Activated T-cell treated with anti-CD3 and anti-CD28 coated beads, Interleukin-2, amount 50 U/mL, for 48 hours (primary cell): Measurements from ENCODE around the gene CTH.
"Not testable (repeated sequence)": the region's sequence is repeated elsewhere in the genome, so short reads cannot be mapped to it uniquely, and the experiment has no call there.

ENCODE experiments used
- DNase-seq, 2 experiments: peaks; one replicate each; pipeline ENCODE4 v3.0.0-alpha.2; 2020

Gene CTH

GRCh38 chr1:70459496-70460225, 48.6 kb downstream of the CTH start:
- no peak for DNase-seq

- not testable (repeated sequence) for DNase-seq
Observed at GRCh38 chr1:70460740-70461713, 50.0 kb downstream of the CTH start.

- no peak for DNase-seq
Observed at GRCh38 chr1:70462611-70463010, 51.5 kb downstream of the CTH start.

GRCh38 chr1:70465911-70466310, 54.8 kb downstream of the CTH start:
- DNase-seq: no peak

- no peak for DNase-seq
Observed at GRCh38 chr1:70467531-70467930, 56.5 kb downstream of the CTH start.

GRCh38 chr1:70468180-70468579, 57.1 kb downstream of the CTH start:
- no peak for DNase-seq

- DNase-seq: not testable (repeated sequence)
Observed at GRCh38 chr1:70469184-70469583, 58.1 kb downstream of the CTH start.

GRCh38 chr1:70475023-70475422, 64.0 kb downstream of the CTH start:
- DNase-seq: no peak

GRCh38 chr1:70477090-70477489, 66.0 kb downstream of the CTH start:
- no peak for DNase-seq

- not testable (repeated sequence) for DNase-seq
Observed at GRCh38 chr1:70477905-70478304, 66.8 kb downstream of the CTH start.

- no peak for DNase-seq
Observed at GRCh38 chr1:70483342-70483741, 72.3 kb downstream of the CTH start.

GRCh38 chr1:70485624-70486023, 74.6 kb downstream of the CTH start:
- no peak for DNase-seq

- no peak for DNase-seq
Observed at GRCh38 chr1:70486676-70487458, 75.8 kb downstream of the CTH start.

GRCh38 chr1:70487459-70487815, 76.4 kb downstream of the CTH start:
- DNase-seq: no peak

- DNase-seq: peak; percentile 30 to 33
Observed at GRCh38 chr1:70487910-70488665, 77.0 kb downstream of the CTH start.
